ENCODE results near the gene UROC1.

Gene UROC1

GRCh38 chr3:126476166-126477060 lies 41.2 kb downstream of the UROC1 start:
- DNase-seq, result peak in 3 of 6 experiments; percentile 44 to 87 (median 85)

GRCh38 chr3:126475413-126476114 lies 42.0 kb downstream of the UROC1 start, which contains the start of gene ZXDC:
Gene ZXDC (minus strand): TSS chr3:126475891. CDS start chr3:126475865, 26 bp downstream.
- DNase-seq, result peak; percentile 86 to 91 (median 88)

GRCh38 chr3:126474498-126475412 lies 42.8 kb downstream of the UROC1 start:
- peak in 4 of 6 experiments; percentile 34 to 52 (median 42) for DNase-seq

GRCh38 chr3:126473292-126474168 lies 44.0 kb downstream of the UROC1 start:
- DNase-seq, result no peak

GRCh38 chr3:126472277-126473006 lies 45.1 kb downstream of the UROC1 start:
- DNase-seq, result no peak

- DNase-seq, result no peak
These were observed 48.1 kb downstream of the UROC1 start for GRCh38 chr3:126469479-126469878.

- DNase-seq, result no peak
These were observed 49.3 kb downstream of the UROC1 start for GRCh38 chr3:126468028-126468891.

GRCh38 chr3:126467611-126467955 lies 50.0 kb downstream of the UROC1 start:
- no peak for DNase-seq

GRCh38 chr3:126466886-126467610 lies 50.5 kb downstream of the UROC1 start:
- DNase-seq, result no peak

GRCh38 chr3:126465928-126466544 lies 51.5 kb downstream of the UROC1 start:
- no peak for DNase-seq

- no peak for DNase-seq
These were observed 52.6 kb downstream of the UROC1 start for GRCh38 chr3:126464997-126465396.

GRCh38 chr3:126464494-126464893 lies 53.1 kb downstream of the UROC1 start:
- DNase-seq, result no peak

- DNase-seq, result no peak
These were observed 53.5 kb downstream of the UROC1 start for GRCh38 chr3:126464093-126464492.

- no peak for DNase-seq
These were observed 54.1 kb downstream of the UROC1 start for GRCh38 chr3:126463521-126463920.

- no peak for DNase-seq
These were observed 56.0 kb downstream of the UROC1 start for GRCh38 chr3:126461450-126462070.

- no peak for DNase-seq
These were observed 57.2 kb downstream of the UROC1 start for GRCh38 chr3:126460381-126460780.

- no peak for DNase-seq
These were observed 57.8 kb downstream of the UROC1 start for GRCh38 chr3:126459763-126460127.

GRCh38 chr3:126459111-126459762 lies 58.3 kb downstream of the UROC1 start:
- no peak for DNase-seq

Data from stimulated activated naive CD4-positive, alpha-beta T cell (primary cell).